Measurements from ENCODE around the gene ARHGAP4. TPM values are rescaled to one million over a fixed set of nuclear protein-coding genes. Genes with fewer than 3 reads are reported as not detected.

ARHGAP4 gene
- total RNA-seq, 1 donor = 199 TPM

- Histone ChIP-seq H3K9me3 (ENCODE audit: low read depth, low read length) (no peaks in the 10 kb centered on the region), H3K4me1 (ENCODE audit: insufficient read depth, low read length) (no peaks in the 10 kb centered on the region), H3K27me3 (ENCODE audit: insufficient read depth, low read length) (no peaks in the 10 kb centered on the region), H3K4me3 (ENCODE audit: low read length) (no peak overlapping the region)
Measured at GRCh38 chrX:153953892-153954557, 28.0 kb upstream of the ARHGAP4 start.

- Histone ChIP-seq H3K4me3 (ENCODE audit: low read length) (no peak overlapping the region), H3K4me1 (ENCODE audit: insufficient read depth, low read length) (no peaks in the 10 kb centered on the region), H3K9me3 (ENCODE audit: low read depth, low read length) (no peaks in the 10 kb centered on the region), H3K27me3 (ENCODE audit: insufficient read depth, low read length) (no peaks in the 10 kb centered on the region)
Measured at GRCh38 chrX:153953342-153953830, 27.3 kb upstream of the ARHGAP4 start.

- Histone ChIP-seq H3K27me3 (ENCODE audit: insufficient read depth, low read length) (no peaks in the 10 kb centered on the region), H3K4me3 (ENCODE audit: low read length) (no peak overlapping the region), H3K9me3 (ENCODE audit: low read depth, low read length) (no peaks in the 10 kb centered on the region), H3K4me1 (ENCODE audit: insufficient read depth, low read length) (peaks cover 5% of the 10 kb centered on the region)
Measured at GRCh38 chrX:153952373-153953026, 26.4 kb upstream of the ARHGAP4 start.

- H3K27me3 ChIP-seq (ENCODE audit: insufficient read depth, low read length) = no peaks in the 10 kb centered on the region
- H3K4me1 ChIP-seq (ENCODE audit: insufficient read depth, low read length) = peaks cover 9% of the 10 kb centered on the region
- no peak overlapping the region for H3K4me3 ChIP-seq (ENCODE audit: low read length)
- H3K9me3 ChIP-seq (ENCODE audit: low read depth, low read length) = no peaks in the 10 kb centered on the region
Measured at GRCh38 chrX:153951683-153952372, 25.8 kb upstream of the ARHGAP4 start.

- Histone ChIP-seq H3K9me3 (ENCODE audit: low read depth, low read length) (no peaks in the 10 kb centered on the region), H3K4me3 (ENCODE audit: low read length) (no peak overlapping the region), H3K4me1 (ENCODE audit: insufficient read depth, low read length) (peaks cover 12% of the 10 kb centered on the region), H3K27me3 (ENCODE audit: insufficient read depth, low read length) (no peaks in the 10 kb centered on the region)
Measured at GRCh38 chrX:153950127-153950526, 24.1 kb upstream of the ARHGAP4 start.

GRCh38 chrX:153948847-153949805 is 23.1 kb upstream of the ARHGAP4 start:
- peaks cover 13% of the 10 kb centered on the region for H3K4me1 ChIP-seq (ENCODE audit: insufficient read depth, low read length)
- no peak overlapping the region for H3K4me3 ChIP-seq (ENCODE audit: low read length)
- H3K9me3 ChIP-seq (ENCODE audit: low read depth, low read length) = no peaks in the 10 kb centered on the region
- H3K27me3 ChIP-seq (ENCODE audit: insufficient read depth, low read length) = no peaks in the 10 kb centered on the region

- no peaks in the 10 kb centered on the region for H3K9me3 ChIP-seq (ENCODE audit: low read depth, low read length)
- H3K27me3 ChIP-seq (ENCODE audit: insufficient read depth, low read length) = no peaks in the 10 kb centered on the region
- H3K4me1 ChIP-seq (ENCODE audit: insufficient read depth, low read length) = peaks cover 24% of the 10 kb centered on the region
- no peak overlapping the region for H3K4me3 ChIP-seq (ENCODE audit: low read length)
Measured at GRCh38 chrX:153948002-153948466, 22.0 kb upstream of the ARHGAP4 start.

GRCh38 chrX:153947009-153947769 is 21.1 kb upstream of the ARHGAP4 start:
- no peaks in the 10 kb centered on the region for H3K27me3 ChIP-seq (ENCODE audit: insufficient read depth, low read length)
- H3K4me3 ChIP-seq (ENCODE audit: low read length) = no peak overlapping the region
- H3K9me3 ChIP-seq (ENCODE audit: low read depth, low read length) = no peaks in the 10 kb centered on the region
- peaks cover 28% of the 10 kb centered on the region for H3K4me1 ChIP-seq (ENCODE audit: insufficient read depth, low read length)

- Histone ChIP-seq H3K27me3 (ENCODE audit: insufficient read depth, low read length) (no peaks in the 10 kb centered on the region), H3K4me3 (ENCODE audit: low read length) (no peak overlapping the region), H3K4me1 (ENCODE audit: insufficient read depth, low read length) (peaks cover 34% of the 10 kb centered on the region)
Measured at GRCh38 chrX:153945956-153946943, 20.2 kb upstream of the ARHGAP4 start.

GRCh38 chrX:153944800-153945150 is 18.7 kb upstream of the ARHGAP4 start:
- Histone ChIP-seq H3K27me3 (ENCODE audit: insufficient read depth, low read length) (no peaks in the 10 kb centered on the region), H3K4me1 (ENCODE audit: insufficient read depth, low read length) (peaks cover 37% of the 10 kb centered on the region), H3K4me3 (ENCODE audit: low read length) (peak overlapping the region; percentile 47), H3K9me3 (ENCODE audit: low read depth, low read length) (no peaks in the 10 kb centered on the region)

More at GRCh38 chrX:153945956-153946943, 20.2 kb upstream of the ARHGAP4 start:
- no peaks in the 10 kb centered on the region for H3K9me3 ChIP-seq (ENCODE audit: low read depth, low read length)

GRCh38 chrX:153944140-153944799 is 18.2 kb upstream of the ARHGAP4 start, which contains the start of gene RENBP:
TSS of gene RENBP (minus strand) at chrX:153944643. CDS start at chrX:153944610, 33 bp downstream.
- peak within 1 kb of the TSS; percentile 47 for H3K4me3 ChIP-seq (ENCODE audit: low read length)
- no peaks in the 10 kb centered on the region for H3K9me3 ChIP-seq (ENCODE audit: low read depth, low read length)
- peaks cover 37% of the 10 kb centered on the region for H3K4me1 ChIP-seq (ENCODE audit: insufficient read depth, low read length)
- H3K27me3 ChIP-seq (ENCODE audit: insufficient read depth, low read length) = no peaks in the 10 kb centered on the region

- Histone ChIP-seq H3K27me3 (ENCODE audit: insufficient read depth, low read length) (no peaks in the 10 kb centered on the region), H3K4me1 (ENCODE audit: insufficient read depth, low read length) (peaks cover 26% of the 10 kb centered on the region), H3K4me3 (ENCODE audit: low read length) (no peak overlapping the region), H3K9me3 (ENCODE audit: low read depth, low read length) (no peaks in the 10 kb centered on the region)
Measured at GRCh38 chrX:153941336-153942252, 15.5 kb upstream of the ARHGAP4 start.
